A549 (cell line): ENCODE measurements around the gene DAZL. TPM values are rescaled to one million over a fixed set of nuclear protein-coding genes. Genes with fewer than 3 reads are reported as not detected.

ENCODE experiments used
- ATAC-seq, 2 experiments: fragments of 200-7000 bp in 1 of 2; fragments of >200 bp in 1 of 2; cut with Nextera tagmentation in 1 of 2; cut with Tn5 transposase in 1 of 2; 3 replicates each; pipeline versions ENCODE4 v1.8.0 to v1.9.1; 2018 to 2020; ENCODE audit warnings: mild to moderate bottlenecking in 1 of 2, moderate library complexity in 1 of 2
- CTCF ChIA-PET: fragments of 300-600 bp; sonication (Branson Sonifier 250); formaldehyde crosslinking; extraction: SDS; loops from one replicate; lab custom pipeline; 2021; ENCODE audit warnings: antibody characterized with exemption, inconsistent platforms; lab: Yijun Ruan, JAX
- POLR2A ChIA-PET: fragments of 350-600 bp; formaldehyde crosslinking; extraction: SDS; loops from one replicate; lab custom pipeline; 2021; ENCODE audit warnings: antibody characterized with exemption, inconsistent platforms; lab: Yijun Ruan, JAX
- DNase-seq, 2 experiments: peaks; one replicate each; pipeline versions ENCODE4 v3.0.0 to v3.0.0-alpha.2; 2011 to 2016; ENCODE audit warnings: low read depth in 1 of 2, low spot score in 1 of 2
- FAIRE-seq: peaks from 2 replicates; lab custom pipeline; 2011; peaks lifted over from hg19 to GRCh38; lab: Jason Lieb, UNC
- H3K27ac ChIP-seq, 2 experiments: fragments of >200 bp; sonication (Bioruptor Twin); formaldehyde crosslinking; 3 replicates each; pipeline ENCODE4 v1.5.1; 2016 to 2017
- H3K4me1 ChIP-seq: fragments of >200 bp; sonication (Bioruptor Twin); formaldehyde crosslinking; 3 replicates; pipeline ENCODE4 v1.6.1; 2016
- H3K4me2 ChIP-seq: fragments of >200 bp; sonication (Bioruptor Twin); formaldehyde crosslinking; 3 replicates; pipeline ENCODE4 v1.6.1; 2016
- H3K4me3 ChIP-seq: fragments of >200 bp; sonication (Bioruptor Twin); formaldehyde crosslinking; 3 replicates; pipeline ENCODE4 v1.5.1; 2016
- H3K9me3 ChIP-seq: fragments of >200 bp; sonication (Bioruptor Twin); formaldehyde crosslinking; 3 replicates; pipeline ENCODE4 v1.6.1; 2016
- CBX2 ChIP-seq: fragments of 200-600 bp; sonication (generic); IDR thresholded peaks from 2 replicates; pipeline ENCODE4 v1.6.1; 2016; ENCODE audit warnings: low read depth, mild to moderate bottlenecking, borderline replicate concordance
- EHMT2 ChIP-seq: fragments of 200-600 bp; sonication (generic); IDR thresholded peaks from 2 replicates; pipeline ENCODE4 v1.6.1; 2016; ENCODE audit warnings: antibody characterized with exemption, low read depth, mild to moderate bottlenecking, moderate library complexity
- ESRRA ChIP-seq: fragments of 150-350 bp; IDR thresholded peaks from 2 replicates; pipeline ENCODE4 v1.6.1; 2014; ENCODE audit warnings: mild to moderate bottlenecking, low read length, borderline replicate concordance
- GATA3 ChIP-seq: IDR thresholded peaks from 2 replicates; pipeline ENCODE4 v1.6.1; 2012; ENCODE audit warnings: borderline replicate concordance
- HEYL ChIP-seq: fragments of 250-450 bp; sonication (Bioruptor Pico); IDR thresholded peaks from 2 replicates; pipeline ENCODE4 v1.8.0; 2021; ENCODE audit warnings: mild to moderate bottlenecking, moderate library complexity
- HOXB13 ChIP-seq: fragments of 250-450 bp; sonication (Bioruptor Pico); IDR thresholded peaks from 2 replicates; pipeline ENCODE4 v1.5.0; 2020; ENCODE audit warnings: low read depth, mild to moderate bottlenecking, moderate library complexity
- HOXB5 ChIP-seq: fragments of 250-450 bp; sonication (Bioruptor Pico); IDR thresholded peaks from 2 replicates; pipeline ENCODE4 v1.5.0; 2020; ENCODE audit warnings: mild to moderate bottlenecking, moderate library complexity
- MAFK ChIP-seq: fragments of 450-650 bp; IDR thresholded peaks from 2 replicates; pipeline ENCODE4 v1.6.1; 2014; ENCODE audit not compliant: partially characterized antibody
- MYC ChIP-seq: IDR thresholded peaks from 2 replicates; pipeline ENCODE4 v1.6.1; 2012; ENCODE audit warnings: mild to moderate bottlenecking, inconsistent platforms, low read length, improper control_type of control experiment, borderline replicate concordance
- NPAS2 ChIP-seq: fragments of 250-450 bp; sonication (Bioruptor Pico); IDR thresholded peaks from 2 replicates; pipeline ENCODE4 v1.8.0; 2022; ENCODE audit warnings: mild to moderate bottlenecking, moderate library complexity, borderline replicate concordance
- NR3C1 ChIP-seq: fragments of >200 bp; sonication (Bioruptor Twin); formaldehyde crosslinking; IDR thresholded peaks from 3 replicates; pipeline ENCODE4 v1.6.1; 2017
- POLR2A ChIP-seq: IDR thresholded peaks from 2 replicates; pipeline ENCODE4 v1.6.1; 2012; ENCODE audit warnings: mild to moderate bottlenecking, low read length
- POLR2AphosphoS2 ChIP-seq: conservative IDR thresholded peaks from 2 replicates; pipeline ENCODE4 v1.6.1; 2012; ENCODE audit warnings: low read length, improper control_type of control experiment, inconsistent platforms
- RFX5 ChIP-seq: fragments of 450-650 bp; IDR thresholded peaks from 2 replicates; pipeline ENCODE4 v1.7.1; 2014; ENCODE audit warnings: antibody characterized with exemption, mild to moderate bottlenecking, moderate library complexity
- WGBS: methylation state at CpG from one replicate; pipeline ENCODE4 v1.1.6; 2017; ENCODE audit errors: missing lambda C conversion rate; 5-methylcytosine and 5-hydroxymethylcytosine counted together
- polyA plus RNA-seq, 4 experiments: library from polyadenylated mRNA; depleted of rRNA in 3 of 4; stranded (reverse); fragments of >200 nt; fragmentation: RNase III in 1 of 4; extraction: RNeasy Plus Mini Kit Qiagen cat#74134 plus additional on column Dnase treatment in 1 of 4; gene quantifications; 2 replicates in 3 of 4; 3 replicates in 1 of 4; pipeline ENCODE4 v1.2.3, GENCODE V29; 2011 to 2017
- TF ChIP-seq, protein P1 (sequence below): fragments of 250-450 bp; sonication (Bioruptor Pico); IDR thresholded peaks from 2 replicates; pipeline ENCODE4 v1.5.0; 2020; ENCODE audit warnings: low read depth, mild to moderate bottlenecking, moderate library complexity
- TF ChIP-seq, protein P2 (sequence below): fragments of 150-350 bp; IDR thresholded peaks from 2 replicates; pipeline ENCODE4 v1.6.1; 2014; ENCODE audit warnings: low read depth, mild to moderate bottlenecking, low read length
- TF ChIP-seq, protein P3 (sequence below): fragments of >200 bp; sonication (Bioruptor Twin); formaldehyde crosslinking; IDR thresholded peaks from 2 replicates; pipeline ENCODE4 v1.6.1; 2016
- TF ChIP-seq, protein P4 (sequence below): IDR thresholded peaks from 2 replicates; pipeline ENCODE4 v1.6.1; 2012
- TF ChIP-seq, protein P5 (sequence below): fragments of 200-600 bp; sonication (generic); IDR thresholded peaks from 2 replicates; pipeline ENCODE4 v1.6.1; 2016; ENCODE audit warnings: antibody characterized with exemption, mild to moderate bottlenecking, moderate library complexity

The DAZL gene
- polyA plus RNA-seq, 2 of the 4 experiments (the other 2 are of a cell fraction), result not detected

DNA sequence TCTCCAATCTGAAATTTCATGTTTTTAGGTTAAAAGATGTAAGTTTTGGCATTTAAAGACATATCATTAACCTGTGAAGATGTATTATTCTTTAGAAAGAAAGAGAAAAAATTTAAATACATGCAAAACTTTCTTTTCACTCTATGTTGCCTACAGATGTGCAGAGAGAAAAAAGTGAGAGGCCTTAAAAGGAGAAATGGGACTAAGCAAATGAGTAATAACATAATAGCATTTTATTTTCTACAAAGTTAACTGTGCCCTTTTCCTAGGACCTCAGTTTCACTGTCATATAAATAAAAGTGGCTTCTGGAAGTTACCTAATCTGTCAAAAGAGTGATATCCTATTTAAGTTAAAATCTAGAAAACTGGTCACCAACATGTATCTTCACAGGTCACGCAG, 16.1 kb downstream of the DAZL start:
- no peak for DNase-seq
- no peak for ATAC-seq
- Histone ChIP-seq H3K27ac (no peak overlapping the region), H3K4me2 (no peak overlapping the region), H3K4me1 (no peaks in the 10 kb centered on the region), H3K9me3 (no peaks in the 10 kb centered on the region), H3K4me3 (no peak overlapping the region)
- POLR2A ChIA-PET, result no interaction called here
- CTCF ChIA-PET, result no interaction called here
- TF ChIP-seq, protein P1, sequence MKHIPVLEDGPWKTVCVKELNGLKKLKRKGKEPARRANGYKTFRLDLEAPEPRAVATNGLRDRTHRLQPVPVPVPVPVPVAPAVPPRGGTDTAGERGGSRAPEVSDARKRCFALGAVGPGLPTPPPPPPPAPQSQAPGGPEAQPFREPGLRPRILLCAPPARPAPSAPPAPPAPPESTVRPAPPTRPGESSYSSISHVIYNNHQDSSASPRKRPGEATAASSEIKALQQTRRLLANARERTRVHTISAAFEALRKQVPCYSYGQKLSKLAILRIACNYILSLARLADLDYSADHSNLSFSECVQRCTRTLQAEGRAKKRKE (CRISPR knock-in tag), result no peak
- TF ChIP-seq HOXB13 (no peak), GATA3 (no peak), MAFK (no peak), MYC (no peak), ESRRA (no peak), EHMT2 (no peak)
- TF ChIP-seq, protein P2, sequence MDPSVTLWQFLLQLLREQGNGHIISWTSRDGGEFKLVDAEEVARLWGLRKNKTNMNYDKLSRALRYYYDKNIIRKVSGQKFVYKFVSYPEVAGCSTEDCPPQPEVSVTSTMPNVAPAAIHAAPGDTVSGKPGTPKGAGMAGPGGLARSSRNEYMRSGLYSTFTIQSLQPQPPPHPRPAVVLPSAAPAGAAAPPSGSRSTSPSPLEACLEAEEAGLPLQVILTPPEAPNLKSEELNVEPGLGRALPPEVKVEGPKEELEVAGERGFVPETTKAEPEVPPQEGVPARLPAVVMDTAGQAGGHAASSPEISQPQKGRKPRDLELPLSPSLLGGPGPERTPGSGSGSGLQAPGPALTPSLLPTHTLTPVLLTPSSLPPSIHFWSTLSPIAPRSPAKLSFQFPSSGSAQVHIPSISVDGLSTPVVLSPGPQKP, result no peak
- TF ChIP-seq, protein P3, sequence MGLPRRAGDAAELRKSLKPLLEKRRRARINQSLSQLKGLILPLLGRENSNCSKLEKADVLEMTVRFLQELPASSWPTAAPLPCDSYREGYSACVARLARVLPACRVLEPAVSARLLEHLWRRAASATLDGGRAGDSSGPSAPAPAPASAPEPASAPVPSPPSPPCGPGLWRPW, result no peak
- WGBS, result 94% methylated on average over 1 of the region's 1 CpG
- no peak for FAIRE-seq

DNA sequence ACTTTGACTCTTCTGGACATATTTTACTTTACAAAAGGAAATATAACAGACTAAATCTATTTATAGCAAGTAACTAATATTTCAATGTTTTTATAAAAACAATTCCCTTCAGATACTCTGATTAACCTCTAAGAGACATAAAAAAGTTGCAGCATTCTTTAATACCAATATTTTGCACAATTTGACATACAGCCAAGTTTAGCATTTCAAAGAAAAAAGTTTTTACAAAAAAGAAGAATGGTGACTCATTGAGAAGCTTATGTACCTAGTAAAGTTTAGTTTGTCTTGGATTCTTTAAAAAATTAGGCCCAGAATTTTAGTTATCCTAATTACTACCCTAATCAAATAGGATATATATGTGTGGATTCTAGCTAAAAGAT, 17.6 kb downstream of the DAZL start:
- no peak overlapping the region for H3K27ac ChIP-seq
- no peak overlapping the region for H3K4me2 ChIP-seq
- no peak overlapping the region for H3K4me3 ChIP-seq
- FAIRE-seq (no peak), DNase-seq (no peak), ATAC-seq (no peak)
- H3K9me3 ChIP-seq, result no peaks in the 10 kb centered on the region
- TF ChIP-seq, protein P2, result no peak
- no peak for TF ChIP-seq RFX5
- no peak for TF ChIP-seq HOXB5 (CRISPR knock-in tag)
- TF ChIP-seq CBX2, result no peak
- TF ChIP-seq NR3C1, result no peak
- TF ChIP-seq POLR2AphosphoS2, result no peak
- TF ChIP-seq, protein P4, sequence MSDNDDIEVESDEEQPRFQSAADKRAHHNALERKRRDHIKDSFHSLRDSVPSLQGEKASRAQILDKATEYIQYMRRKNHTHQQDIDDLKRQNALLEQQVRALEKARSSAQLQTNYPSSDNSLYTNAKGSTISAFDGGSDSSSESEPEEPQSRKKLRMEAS, result no peak
- no peak for TF ChIP-seq POLR2A
- TF ChIP-seq NPAS2 (CRISPR knock-in tag), result no peak
- TF ChIP-seq, protein P5, sequence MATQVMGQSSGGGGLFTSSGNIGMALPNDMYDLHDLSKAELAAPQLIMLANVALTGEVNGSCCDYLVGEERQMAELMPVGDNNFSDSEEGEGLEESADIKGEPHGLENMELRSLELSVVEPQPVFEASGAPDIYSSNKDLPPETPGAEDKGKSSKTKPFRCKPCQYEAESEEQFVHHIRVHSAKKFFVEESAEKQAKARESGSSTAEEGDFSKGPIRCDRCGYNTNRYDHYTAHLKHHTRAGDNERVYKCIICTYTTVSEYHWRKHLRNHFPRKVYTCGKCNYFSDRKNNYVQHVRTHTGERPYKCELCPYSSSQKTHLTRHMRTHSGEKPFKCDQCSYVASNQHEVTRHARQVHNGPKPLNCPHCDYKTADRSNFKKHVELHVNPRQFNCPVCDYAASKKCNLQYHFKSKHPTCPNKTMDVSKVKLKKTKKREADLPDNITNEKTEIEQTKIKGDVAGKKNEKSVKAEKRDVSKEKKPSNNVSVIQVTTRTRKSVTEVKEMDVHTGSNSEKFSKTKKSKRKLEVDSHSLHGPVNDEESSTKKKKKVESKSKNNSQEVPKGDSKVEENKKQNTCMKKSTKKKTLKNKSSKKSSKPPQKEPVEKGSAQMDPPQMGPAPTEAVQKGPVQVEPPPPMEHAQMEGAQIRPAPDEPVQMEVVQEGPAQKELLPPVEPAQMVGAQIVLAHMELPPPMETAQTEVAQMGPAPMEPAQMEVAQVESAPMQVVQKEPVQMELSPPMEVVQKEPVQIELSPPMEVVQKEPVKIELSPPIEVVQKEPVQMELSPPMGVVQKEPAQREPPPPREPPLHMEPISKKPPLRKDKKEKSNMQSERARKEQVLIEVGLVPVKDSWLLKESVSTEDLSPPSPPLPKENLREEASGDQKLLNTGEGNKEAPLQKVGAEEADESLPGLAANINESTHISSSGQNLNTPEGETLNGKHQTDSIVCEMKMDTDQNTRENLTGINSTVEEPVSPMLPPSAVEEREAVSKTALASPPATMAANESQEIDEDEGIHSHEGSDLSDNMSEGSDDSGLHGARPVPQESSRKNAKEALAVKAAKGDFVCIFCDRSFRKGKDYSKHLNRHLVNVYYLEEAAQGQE, result no peak
- no peak for TF ChIP-seq HEYL
- TF ChIP-seq, protein P1 (CRISPR knock-in tag), result no peak
- TF ChIP-seq, protein P3, result no peak
- ChIA-PET CTCF (interaction anchor here (1.0 to 2.0 kb wide), 2 partner anchors 11 to 13 kb away, joined by 4 to 6 read pairs; no protein-coding TSS in a partner anchor), POLR2A (no interaction called here)
- no peaks in the 10 kb centered on the region for H3K4me1 ChIP-seq
